Vagina (tissue), 2 donors: ENCODE measurements around the gene EPHB1.

ENCODE experiments used
- POLR2A ChIP-seq, 2 donors: fragments of 450-650 bp; IDR thresholded peaks; one replicate each; pipeline ENCODE4 v1.6.1; 2017; ENCODE audit warnings: antibody characterized with exemption in 2 of 2, mild to moderate bottlenecking in 2 of 2, moderate library complexity in 2 of 2
- POLR2AphosphoS5 ChIP-seq, 2 donors: sonication (generic); formaldehyde crosslinking; IDR thresholded peaks; one replicate each; pipeline ENCODE4 v1.9.0; 2017; ENCODE audit warnings: antibody characterized with exemption in 2 of 2, mild to moderate bottlenecking in 2 of 2, low read depth in 1 of 2; ENCODE audit not compliant: insufficient read depth in 1 of 2
- TF ChIP-seq, protein P1 (sequence below), 3 experiments: fragments of 450-650 bp in 2 of 3; fragments of 200-600 bp in 1 of 3; sonication (generic) in 1 of 3; IDR thresholded peaks; one replicate each; pipeline ENCODE4 v1.5.1; 2017 to 2019; ENCODE audit warnings: antibody characterized with exemption in 3 of 3, mild to moderate bottlenecking in 2 of 3, moderate library complexity in 2 of 3

DNA sequence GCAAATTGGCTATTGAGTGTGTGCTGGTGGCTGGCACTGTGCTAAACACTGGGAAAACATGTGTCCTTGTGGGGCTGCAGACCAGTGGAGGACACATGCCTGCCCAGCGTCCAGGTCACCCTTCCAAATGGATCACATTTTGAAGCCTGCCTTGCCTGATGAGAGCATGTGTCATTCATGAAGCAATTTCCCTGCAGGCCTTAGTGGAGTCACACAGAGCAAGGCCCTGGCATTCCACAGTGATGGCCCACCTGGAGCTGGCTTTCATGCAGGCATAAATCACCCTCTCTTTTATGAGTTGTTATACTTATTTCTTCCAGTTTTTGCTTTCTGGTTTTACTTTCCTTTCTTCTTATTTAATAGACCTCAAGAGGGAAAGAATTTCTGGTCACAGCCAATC is 219.5 kb downstream of the EPHB1 start:
- TF ChIP-seq, protein P1, sequence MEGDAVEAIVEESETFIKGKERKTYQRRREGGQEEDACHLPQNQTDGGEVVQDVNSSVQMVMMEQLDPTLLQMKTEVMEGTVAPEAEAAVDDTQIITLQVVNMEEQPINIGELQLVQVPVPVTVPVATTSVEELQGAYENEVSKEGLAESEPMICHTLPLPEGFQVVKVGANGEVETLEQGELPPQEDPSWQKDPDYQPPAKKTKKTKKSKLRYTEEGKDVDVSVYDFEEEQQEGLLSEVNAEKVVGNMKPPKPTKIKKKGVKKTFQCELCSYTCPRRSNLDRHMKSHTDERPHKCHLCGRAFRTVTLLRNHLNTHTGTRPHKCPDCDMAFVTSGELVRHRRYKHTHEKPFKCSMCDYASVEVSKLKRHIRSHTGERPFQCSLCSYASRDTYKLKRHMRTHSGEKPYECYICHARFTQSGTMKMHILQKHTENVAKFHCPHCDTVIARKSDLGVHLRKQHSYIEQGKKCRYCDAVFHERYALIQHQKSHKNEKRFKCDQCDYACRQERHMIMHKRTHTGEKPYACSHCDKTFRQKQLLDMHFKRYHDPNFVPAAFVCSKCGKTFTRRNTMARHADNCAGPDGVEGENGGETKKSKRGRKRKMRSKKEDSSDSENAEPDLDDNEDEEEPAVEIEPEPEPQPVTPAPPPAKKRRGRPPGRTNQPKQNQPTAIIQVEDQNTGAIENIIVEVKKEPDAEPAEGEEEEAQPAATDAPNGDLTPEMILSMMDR (IDR thresholded peaks at IDR 0.05), result no peak
- TF ChIP-seq POLR2AphosphoS5 (IDR thresholded peaks at IDR 0.05; ENCODE audit: insufficient read depth in 1 of 2, low read depth in 1 of 2) (no peak), POLR2A (IDR thresholded peaks at IDR 0.05) (no peak)
